ENCODE data around the gene SUFU. TPM values are rescaled to one million over a fixed set of nuclear protein-coding genes. Genes with fewer than 3 reads are reported as not detected.

The SUFU gene
- total and polyA plus RNA-seq, 2 of the 8 experiments (the other 6 are each of a cell fraction or from before 2014, with no cell fraction given) = 7.0 to 10.8 TPM

- H4K91ac ChIP-seq (replicated peaks; ENCODE audit: insufficient read length, low read length) = no peak overlapping the region
- H2BK15ac ChIP-seq (ENCODE audit: low read length) = no peak overlapping the region; the same call in 1 of the 2 replicates
- no peaks in the 10 kb centered on the region for H4K20me1 ChIP-seq (replicated peaks in 1 of 2; ENCODE audit: control insufficient read depth in 1 of 2, insufficient read depth in 2 of 2, low read length in 2 of 2)
- FAIRE-seq (no peak), DNase-seq (ENCODE audit: low read depth in 1 of 2, low spot score in 2 of 2) (no peak)
- H2AK5ac ChIP-seq (ENCODE audit: low read depth, low read length) = no peak overlapping the region
- H3K36me3 ChIP-seq (ENCODE audit: control insufficient read depth in 2 of 4, insufficient read depth in 4 of 4, low read length in 3 of 4) = no peaks in the 10 kb centered on the region
- H2BK12ac ChIP-seq (ENCODE audit: low read depth, low read length) = 0 out of 2 replicates have a peak overlapping the region, but pooled peaks have one; percentile 27
- no peak overlapping the region for H3K4ac ChIP-seq (replicated peaks; ENCODE audit: insufficient read length, low read depth, low read length)
- H3K23ac ChIP-seq (ENCODE audit: insufficient read length) = no peak overlapping the region
- no peaks in the 10 kb centered on the region for H3K9me3 ChIP-seq (ENCODE audit: insufficient read depth in 2 of 2, low read depth in 1 of 2, low read length in 1 of 2)
- H4K5ac ChIP-seq (ENCODE audit: insufficient read length, low read depth, low read length) = no peak overlapping the region
- no peak overlapping the region for H2BK120ac ChIP-seq (replicated peaks; ENCODE audit: low read depth, low read length)
- no peak overlapping the region for H3K4me3 ChIP-seq (ENCODE audit: extremely low read depth in 1 of 4, insufficient read depth in 2 of 4, low read depth in 3 of 4, low read length in 4 of 4)
- H3K56ac ChIP-seq (replicated peaks; ENCODE audit: insufficient read length, low read depth, low read length) = no peak overlapping the region
- ChIA-PET CTCF (ENCODE audit: partially characterized antibody) (interaction anchor here (0.9 to 13.0 kb wide), 17 partner anchors 10 to 85 kb away, joined by 3 to 145 read pairs (median 10); partner anchors contain the start of gene TRIM8), POLR2A (ENCODE audit: partially characterized antibody) (interaction anchor here (0.8 to 2.5 kb wide), 5 partner anchors 8 to 24 kb away, joined by 3 to 9 read pairs (median 4); partner anchors contain the start of gene TRIM8)
- TF ChIP-seq BRCA1 (IDR thresholded peaks at IDR 0.05; ENCODE audit: low read depth, low read length) (no peak), CTBP2 (IDR thresholded peaks at IDR 0.05; ENCODE audit: borderline replicate concordance, insufficient read depth, insufficient read length, low read length) (no peak), SP4 (IDR thresholded peaks at IDR 0.05; ENCODE audit: low read length) (no peak), TAF1 (IDR thresholded peaks at IDR 0.05; ENCODE audit: low read depth, low read length) (no peak), CREB1 (IDR thresholded peaks at IDR 0.05) (no peak), NRF1 (IDR thresholded peaks at IDR 0.05; ENCODE audit: low read depth, low read length) (no peak), YY1 (IDR thresholded peaks at IDR 0.05; ENCODE audit: low read depth, low read length) (no peak), KDM4A (IDR thresholded peaks at IDR 0.05; ENCODE audit: low read depth, low read length, severe bottlenecking) (no peak)
- TF ChIP-seq, protein P1, sequence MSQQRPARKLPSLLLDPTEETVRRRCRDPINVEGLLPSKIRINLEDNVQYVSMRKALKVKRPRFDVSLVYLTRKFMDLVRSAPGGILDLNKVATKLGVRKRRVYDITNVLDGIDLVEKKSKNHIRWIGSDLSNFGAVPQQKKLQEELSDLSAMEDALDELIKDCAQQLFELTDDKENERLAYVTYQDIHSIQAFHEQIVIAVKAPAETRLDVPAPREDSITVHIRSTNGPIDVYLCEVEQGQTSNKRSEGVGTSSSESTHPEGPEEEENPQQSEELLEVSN (IDR thresholded peaks at IDR 0.05) = no peak
- no peak overlapping the region for H4K8ac ChIP-seq (ENCODE audit: extremely low read depth, insufficient read depth, low read length)
- H3K14ac ChIP-seq (ENCODE audit: insufficient read length) = no peak overlapping the region
- H2AFZ ChIP-seq (ENCODE audit: low read length) = no peak overlapping the region
- H3K27me3 ChIP-seq (replicated peaks in 1 of 4; ENCODE audit: control insufficient read depth in 3 of 4, extremely low read depth in 1 of 4, insufficient read depth in 3 of 4, low read length in 3 of 4) = no peaks in the 10 kb centered on the region
- no peaks in the 10 kb centered on the region for H3K79me1 ChIP-seq (ENCODE audit: low read depth, low read length)
- H3K18ac ChIP-seq (ENCODE audit: extremely low read depth, low read length) = no peak overlapping the region
- no peaks in the 10 kb centered on the region for H3K23me2 ChIP-seq (ENCODE audit: low read depth, low read length)
- 92% methylated on average over 9 of the region's 10 CpGs; no CpG with 5 or more reads in 1 of the 2 experiments for WGBS, 2 experiments (ENCODE audit: extremely low coverage in 1 of 2, insufficient coverage in 1 of 2, insufficient read length in 1 of 2, insufficient replicate concordance in 2 of 2, low coverage in 1 of 2, low lambda C conversion rate in 2 of 2, missing lambda C conversion rate in 1 of 2)
- peaks cover 13 to 25% (median 16%) of the 10 kb centered on the region in 4 experiments for H3K4me1 ChIP-seq (replicated peaks in 1 of 4; ENCODE audit: control insufficient read depth in 3 of 4, insufficient read depth in 4 of 4, low read length in 3 of 4)
- no peak overlapping the region for H2BK5ac ChIP-seq (ENCODE audit: low read depth, low read length)
- H3K4me2 ChIP-seq (ENCODE audit: insufficient read depth in 1 of 2, low read depth in 2 of 2, low read length in 2 of 2) = no peak overlapping the region
- no peaks in the 10 kb centered on the region for H3K79me2 ChIP-seq (ENCODE audit: control insufficient read depth in 1 of 2, insufficient read depth in 2 of 2, low read length in 2 of 2)
- H3K27ac ChIP-seq (ENCODE audit: low read depth, low read length) = no peak overlapping the region
- H3K9ac ChIP-seq (replicated peaks in 1 of 4; ENCODE audit: extremely low read depth in 1 of 4, low read depth in 3 of 4, low read length in 3 of 4) = no peak overlapping the region
- no peak overlapping the region for H2BK20ac ChIP-seq (ENCODE audit: low read length)
Observed at GRCh38 chr10:102668326-102669107, 164.7 kb downstream of the SUFU start.

Measured in H1 (cell line).